Endothelial cell of umbilical vein (primary cell): Measurements from ENCODE around the gene CMSS1. TPM values are rescaled to one million over a fixed set of nuclear protein-coding genes. Genes with fewer than 3 reads are reported as not detected.

Experiments
- BruUV-seq: library from RNA; stranded (reverse); fragments of 400-500 nt; replicated peaks from 2 replicates; lab custom pipeline; 2021; lab: Mats Ljungman, UMichigan
- CTCF ChIA-PET: fragments of 300-600, 350-600 bp; sonication (Branson Sonifier 250); formaldehyde crosslinking; loops from one replicate; lab custom pipeline; 2021; ENCODE audit warnings: antibody characterized with exemption, inconsistent platforms; lab: Charles Lee
- POLR2A ChIA-PET: fragments of 300-600, 350-600 bp; sonication (Branson Sonifier 250); formaldehyde crosslinking; loops from one replicate; lab custom pipeline; 2021; ENCODE audit warnings: antibody characterized with exemption, inconsistent platforms; lab: Charles Lee
- DNase-seq: peaks from one replicate; pipeline ENCODE4 v3.0.0-alpha.2; 2011; ENCODE audit warnings: low read depth, low spot score
- FAIRE-seq: peaks from 2 replicates; lab custom pipeline; 2011; peaks lifted over from hg19 to GRCh38; lab: Jason Lieb, UNC
- H2AFZ ChIP-seq: 2 replicates; pipeline ENCODE4 v1.6.0; 2012; ENCODE audit warnings: low read depth, low read length, control low read depth, inconsistent platforms
- H3K27ac ChIP-seq: 2 replicates; pipeline ENCODE4 v1.5.1; 2011; ENCODE audit warnings: low read depth, mild to moderate bottlenecking, control low read depth, low read length, moderate library complexity; ENCODE audit not compliant: insufficient read depth
- H3K27me3 ChIP-seq, 2 experiments: 2 replicates each; pipeline versions ENCODE4 v1.6.0 to v1.6.1; 2011; ENCODE audit warnings: low read length in 2 of 2, mixed read lengths in 1 of 2; ENCODE audit not compliant: control insufficient read depth in 2 of 2, insufficient read depth in 2 of 2
- H3K36me3 ChIP-seq, 2 experiments: 2 replicates in 1 of 2; 3 replicates in 1 of 2; pipeline ENCODE4 v1.5.1; 2011; ENCODE audit warnings: low read length in 2 of 2, mild to moderate bottlenecking in 1 of 2, moderate library complexity in 1 of 2; ENCODE audit not compliant: control insufficient read depth in 2 of 2, insufficient read depth in 2 of 2; ENCODE audit errors: extremely low read depth in 1 of 2
- H3K4me1 ChIP-seq: 3 replicates; pipeline ENCODE4 v1.5.1; 2011; ENCODE audit warnings: mild to moderate bottlenecking, low read length; ENCODE audit not compliant: control insufficient read depth, insufficient read depth; ENCODE audit errors: extremely low read depth
- H3K4me2 ChIP-seq: 2 replicates; pipeline ENCODE4 v1.6.1; 2011; ENCODE audit warnings: low read length, control low read depth, mixed read lengths; ENCODE audit not compliant: insufficient read depth
- H3K4me3 ChIP-seq, 3 experiments: fragments of 200-600 bp in 1 of 3; sonication (generic), shearing (Covaris generic) in 1 of 3; replicated peaks in 1 of 3; 2 replicates each; pipeline ENCODE4 v1.5.1; 2011 to 2016; ENCODE audit warnings: control low read depth in 3 of 3, low read length in 3 of 3, mild to moderate bottlenecking in 2 of 3, inconsistent platforms in 1 of 3, low read depth in 1 of 3, moderate library complexity in 1 of 3; ENCODE audit not compliant: insufficient read depth in 1 of 3
- H3K79me2 ChIP-seq: 2 replicates; pipeline ENCODE4 v1.6.0; 2012; ENCODE audit warnings: low read length, inconsistent platforms; ENCODE audit not compliant: control insufficient read depth, insufficient read depth
- H3K9ac ChIP-seq: replicated peaks from 2 replicates; pipeline ENCODE3; 2011; ENCODE audit warnings: low read length, control low read depth; ENCODE audit not compliant: insufficient read depth; ENCODE audit errors: extremely low read depth
- H3K9me1 ChIP-seq: replicated peaks from 3 replicates; pipeline ENCODE4 v1.6.0; 2011; ENCODE audit warnings: mild to moderate bottlenecking, low read length; ENCODE audit not compliant: control insufficient read depth, insufficient read depth; ENCODE audit errors: extremely low read depth
- H3K9me3 ChIP-seq: replicated peaks from 2 replicates; pipeline ENCODE4 v1.5.1; 2012; ENCODE audit warnings: low read length, inconsistent platforms; ENCODE audit not compliant: control insufficient read depth, insufficient read depth
- H4K20me1 ChIP-seq: replicated peaks from 2 replicates; pipeline ENCODE3; 2011; ENCODE audit warnings: mild to moderate bottlenecking, low read length; ENCODE audit not compliant: control insufficient read depth, insufficient read depth; ENCODE audit errors: extremely low read depth
- CTCF ChIP-seq, 2 donors: IDR thresholded peaks; 1 replicate in 1 of 2; 2 replicates in 1 of 2; pipeline ENCODE4 v1.5.1; 2011; ENCODE audit warnings: low read length in 2 of 2, mild to moderate bottlenecking in 2 of 2, moderate library complexity in 2 of 2, control low read depth in 1 of 2, inconsistent platforms in 1 of 2, low read depth in 1 of 2; ENCODE audit not compliant: insufficient read depth in 1 of 2; ENCODE audit errors: extremely low read depth in 1 of 2
- EZH2 ChIP-seq: IDR thresholded peaks from 2 replicates; pipeline ENCODE4 v1.6.1; 2012; ENCODE audit warnings: borderline replicate concordance, low read depth, mild to moderate bottlenecking, moderate library complexity, low read length, inconsistent platforms; ENCODE audit not compliant: severe bottlenecking
- FOS ChIP-seq: IDR thresholded peaks from 2 replicates; pipeline ENCODE4 v1.6.1; 2011; ENCODE audit warnings: mild to moderate bottlenecking, low read length, moderate library complexity, borderline replicate concordance; ENCODE audit not compliant: insufficient read depth
- GATA2 ChIP-seq: IDR thresholded peaks from 2 replicates; pipeline ENCODE4 v1.7.0; 2011; ENCODE audit warnings: low read depth, mild to moderate bottlenecking, moderate library complexity, mixed read lengths, low read length; ENCODE audit not compliant: insufficient read length, insufficient read depth
- JUN ChIP-seq: IDR thresholded peaks from 2 replicates; pipeline ENCODE4 v1.6.1; 2011; ENCODE audit warnings: borderline replicate concordance, low read depth; ENCODE audit not compliant: insufficient read length, insufficient read depth
- MAX ChIP-seq: IDR thresholded peaks from 2 replicates; pipeline ENCODE4 v1.6.1; 2011; ENCODE audit not compliant: insufficient read depth, insufficient read length
- MYC ChIP-seq: IDR thresholded peaks from one replicate; pipeline ENCODE4 v1.6.1; 2011; ENCODE audit warnings: mild to moderate bottlenecking, low read depth, low read length
- POLR2A ChIP-seq: IDR thresholded peaks from 2 replicates; pipeline ENCODE4 v1.6.1; 2012; ENCODE audit warnings: low read depth, mild to moderate bottlenecking, control low read depth, low read length
- POLR2AphosphoS5 ChIP-seq: IDR thresholded peaks from 2 replicates; pipeline ENCODE4 v1.6.1; 2012; ENCODE audit warnings: low read depth, mild to moderate bottlenecking, control low read depth, low read length, moderate library complexity; ENCODE audit not compliant: insufficient read depth
- dilution Hi-C: fragments of 300-500 bp; cut with MboI; formaldehyde crosslinking; loops from one replicate; pipeline ENCODE4 v1.15.0; 2019; ENCODE audit warnings: low sequenced_read_pairs; ENCODE audit not compliant: extremely low pct_ligation_motif_present
- intact Hi-C: fragments of 100-400 bp; cut with micrococcal nuclease; formaldehyde crosslinking; loops from one replicate; pipeline ENCODE4 v1.10.0; 2022
- polyA plus RNA-seq, 4 experiments: library from polyadenylated mRNA; depleted of rRNA in 3 of 4; stranded (reverse) in 3 of 4; unstranded in 1 of 4; fragments of >200 nt; gene quantifications; 2 replicates each; pipeline versions ENCODE4 v1.2.1 to v1.2.3, GENCODE V29; 2011 to 2012; ENCODE audit warnings: missing spikeins in 1 of 4
- total RNA-seq: library from RNA; stranded (reverse); gene quantifications from 2 replicates; pipeline ENCODE4 v1.2.3, GENCODE V29; 2021

The CMSS1 gene
- total and polyA plus RNA-seq, 2 donors (not counting 3 experiments of a cell fraction or from before 2014, with no cell fraction given) = 9.7 to 60.6 TPM

GRCh38 chr3:100207886-100208285 lies 390.2 kb downstream of the CMSS1 start:
- dilution Hi-C loops = no loop called here
- POLR2A ChIA-PET = no interaction called here

More at GRCh38 chr3:100207886-100208285, 390.2 kb downstream of the CMSS1 start:
- no peak overlapping the region for H3K27ac ChIP-seq
- H3K9me3 ChIP-seq = no peaks in the 10 kb centered on the region
- no peak for TF ChIP-seq MYC
- TF ChIP-seq POLR2A = no peak
- TF ChIP-seq MAX = no peak
- no peak for TF ChIP-seq GATA2
- TF ChIP-seq CTCF (IDR thresholded peaks at IDR 0.05; ENCODE audit: extremely low read depth in 1 of 2, insufficient read depth in 1 of 2, low read depth in 1 of 2, low read length in 2 of 2) = no peak
- no peak for TF ChIP-seq POLR2AphosphoS5
- no peak for TF ChIP-seq JUN
- no peak for TF ChIP-seq FOS
- TF ChIP-seq EZH2 = no peak
- H4K20me1 ChIP-seq = no peaks in the 10 kb centered on the region
- no peak overlapping the region for H3K4me2 ChIP-seq
- no peak overlapping the region for H3K9ac ChIP-seq
- H3K79me2 ChIP-seq = no peaks in the 10 kb centered on the region
- CTCF ChIA-PET = interaction anchor here (1.2 kb wide), 1 partner anchor 32 kb away, joined by 5 read pairs; no protein-coding TSS in a partner anchor
- intact Hi-C loops = no loop called here
- DNase-seq (no peak), FAIRE-seq (no peak)
- no peaks in the 10 kb centered on the region for H3K4me1 ChIP-seq
- no peak overlapping the region for H3K4me3 ChIP-seq
- H3K36me3 ChIP-seq = no peaks in the 10 kb centered on the region
- BruUV-seq = no TSS peak
- no peaks in the 10 kb centered on the region for H3K9me1 ChIP-seq
- no peak overlapping the region for H2AFZ ChIP-seq
- no peaks in the 10 kb centered on the region for H3K27me3 ChIP-seq
